ENCODE measurements around the gene LRIG1.

DNA sequence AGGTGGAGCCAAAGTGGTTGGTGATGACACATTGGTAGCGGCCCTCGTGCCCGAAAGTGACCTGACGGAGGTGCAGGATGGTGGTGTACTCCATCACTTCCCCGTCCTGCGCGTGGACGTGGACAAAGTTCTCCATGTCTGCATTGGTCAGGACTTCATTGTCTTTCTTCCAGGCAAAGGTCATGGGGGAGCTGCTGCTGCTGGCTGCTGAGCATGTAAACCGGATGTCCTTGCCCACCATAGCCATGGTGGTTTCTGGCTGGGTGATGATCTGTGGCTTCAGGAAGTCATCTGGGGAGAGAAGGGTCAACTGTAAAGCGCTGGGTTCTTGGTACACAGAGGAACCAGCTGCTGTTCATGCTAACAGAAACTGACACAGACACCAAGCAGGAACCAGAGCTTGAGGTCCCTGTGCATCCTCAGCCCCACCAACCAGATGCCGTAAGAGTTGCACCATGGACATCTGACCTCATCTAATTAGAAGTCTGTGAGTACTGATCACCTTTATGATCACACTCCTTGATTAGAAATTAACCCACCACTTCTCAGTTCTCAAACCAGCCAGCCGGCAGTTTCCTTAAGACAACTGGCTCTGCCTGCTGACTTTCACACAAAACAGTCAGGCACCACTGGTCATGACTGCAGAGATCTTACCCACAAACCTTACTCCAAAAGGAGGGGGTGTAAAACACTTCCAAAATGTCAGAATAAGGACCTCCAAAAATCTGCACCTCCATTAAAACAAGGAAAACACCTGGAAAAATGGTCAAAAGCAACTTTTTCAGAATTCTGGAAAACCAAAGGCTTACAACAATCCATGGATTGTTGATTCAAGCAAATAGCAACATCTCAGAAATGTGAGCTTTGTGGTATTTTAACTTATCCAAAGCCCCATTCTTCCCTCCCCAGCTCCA lies 114.6 kb downstream of the LRIG1 start:
- TF ChIP-seq, protein P1, sequence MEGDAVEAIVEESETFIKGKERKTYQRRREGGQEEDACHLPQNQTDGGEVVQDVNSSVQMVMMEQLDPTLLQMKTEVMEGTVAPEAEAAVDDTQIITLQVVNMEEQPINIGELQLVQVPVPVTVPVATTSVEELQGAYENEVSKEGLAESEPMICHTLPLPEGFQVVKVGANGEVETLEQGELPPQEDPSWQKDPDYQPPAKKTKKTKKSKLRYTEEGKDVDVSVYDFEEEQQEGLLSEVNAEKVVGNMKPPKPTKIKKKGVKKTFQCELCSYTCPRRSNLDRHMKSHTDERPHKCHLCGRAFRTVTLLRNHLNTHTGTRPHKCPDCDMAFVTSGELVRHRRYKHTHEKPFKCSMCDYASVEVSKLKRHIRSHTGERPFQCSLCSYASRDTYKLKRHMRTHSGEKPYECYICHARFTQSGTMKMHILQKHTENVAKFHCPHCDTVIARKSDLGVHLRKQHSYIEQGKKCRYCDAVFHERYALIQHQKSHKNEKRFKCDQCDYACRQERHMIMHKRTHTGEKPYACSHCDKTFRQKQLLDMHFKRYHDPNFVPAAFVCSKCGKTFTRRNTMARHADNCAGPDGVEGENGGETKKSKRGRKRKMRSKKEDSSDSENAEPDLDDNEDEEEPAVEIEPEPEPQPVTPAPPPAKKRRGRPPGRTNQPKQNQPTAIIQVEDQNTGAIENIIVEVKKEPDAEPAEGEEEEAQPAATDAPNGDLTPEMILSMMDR (IDR thresholded peaks at IDR 0.05; ENCODE audit: low read length): no peak
- TF ChIP-seq EZH2 (optimal IDR thresholded peaks at IDR 0.05; ENCODE audit: low read depth, low read length) (no peak), EZH2phosphoT487 (IDR thresholded peaks at IDR 0.05; ENCODE audit: low read length) (no peak)

All from MM.1S (cell line).